HG02571 (cell line): ENCODE data around the gene SMIM22.
"Not testable (repeated sequence)": the region's sequence is repeated elsewhere in the genome, so short reads cannot be mapped to it uniquely, and the experiment has no call there.

Experiments
- ATAC-seq: cut with Tn5 transposase; IDR thresholded peaks from one replicate; pipeline ENCODE4 v1.9.1; 2021; ENCODE audit warnings: mild to moderate bottlenecking, moderate library complexity; ENCODE audit not compliant: unreplicated experiment

The SMIM22 gene

GRCh38 chr16:4768549-4769305, 26.4 kb upstream of the SMIM22 start:
- ATAC-seq = peak; percentile 60

- no peak for ATAC-seq
Measured at GRCh38 chr16:4769306-4769638, 25.9 kb upstream of the SMIM22 start.

- ATAC-seq = no peak
Measured at GRCh38 chr16:4771646-4772045, 23.5 kb upstream of the SMIM22 start.

GRCh38 chr16:4772351-4772750, 22.8 kb upstream of the SMIM22 start:
- ATAC-seq = no peak

- ATAC-seq = no peak
Measured at GRCh38 chr16:4775005-4775404, 20.2 kb upstream of the SMIM22 start.

- no peak for ATAC-seq
Measured at GRCh38 chr16:4776141-4776705, 18.9 kb upstream of the SMIM22 start.

GRCh38 chr16:4777339-4778049, 17.7 kb upstream of the SMIM22 start:
- no peak for ATAC-seq

- no peak for ATAC-seq
Measured at GRCh38 chr16:4778050-4778392, 17.1 kb upstream of the SMIM22 start.

- no peak for ATAC-seq
Measured at GRCh38 chr16:4780235-4780634, 14.9 kb upstream of the SMIM22 start.

- no peak for ATAC-seq
Measured at GRCh38 chr16:4783251-4783950, 11.8 kb upstream of the SMIM22 start.

GRCh38 chr16:4783951-4784336, 11.2 kb upstream of the SMIM22 start:
- ATAC-seq = no peak

GRCh38 chr16:4784444-4784987, 10.7 kb upstream of the SMIM22 start:
- ATAC-seq = not testable (repeated sequence)

GRCh38 chr16:4785758-4786433, 9.3 kb upstream of the SMIM22 start:
- no peak for ATAC-seq

GRCh38 chr16:4787068-4787467, 8.1 kb upstream of the SMIM22 start:
- no peak for ATAC-seq

GRCh38 chr16:4787627-4788482, 7.3 kb upstream of the SMIM22 start, which contains the start of gene SEPTIN12:
Gene SEPTIN12, minus strand, starts transcription at chr16:4788345. Its CDS starts 700 bp downstream, at chr16:4787645.
- ATAC-seq = no peak

- no peak for ATAC-seq
Measured at GRCh38 chr16:4788489-4788889, 6.7 kb upstream of the SMIM22 start.

- no peak for ATAC-seq
Measured at GRCh38 chr16:4788910-4789309, 6.3 kb upstream of the SMIM22 start.

- ATAC-seq = no peak
Measured at GRCh38 chr16:4790261-4790660, 4.9 kb upstream of the SMIM22 start.

GRCh38 chr16:4790871-4791270, 4.3 kb upstream of the SMIM22 start:
- ATAC-seq = no peak

- ATAC-seq = no peak
Measured at GRCh38 chr16:4792951-4793513, 2.1 kb upstream of the SMIM22 start.
